Measurements from ENCODE around the gene ATP11C.
"Not testable (repeated sequence)": the region's sequence is repeated elsewhere in the genome, so short reads cannot be mapped to it uniquely, and the experiment has no call there.

The ATP11C gene

DNA sequence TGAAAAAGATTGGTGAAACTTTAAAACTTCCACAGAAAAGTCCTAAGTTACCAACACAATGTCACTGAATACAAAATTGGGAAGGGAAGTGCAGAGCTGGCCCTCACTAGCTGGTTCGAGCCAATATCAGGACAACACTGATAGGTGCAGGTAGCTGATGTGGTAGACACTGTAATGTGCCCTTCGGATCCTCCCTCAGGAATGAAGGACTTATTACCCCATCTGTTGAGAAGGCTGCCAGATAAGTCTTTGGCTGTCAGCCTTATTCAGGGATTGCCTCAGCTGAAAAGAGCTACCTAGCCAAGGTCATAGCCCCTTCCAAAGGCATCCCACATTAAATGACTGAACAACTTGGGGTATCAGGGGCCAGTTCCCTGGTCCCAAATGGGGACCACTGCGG, 230.2 kb downstream of the ATP11C start:
- no peak for DNase-seq

- no peak for DNase-seq
Measured at GRCh38 chrX:139692908-139693307, 239.9 kb downstream of the ATP11C start.

DNA sequence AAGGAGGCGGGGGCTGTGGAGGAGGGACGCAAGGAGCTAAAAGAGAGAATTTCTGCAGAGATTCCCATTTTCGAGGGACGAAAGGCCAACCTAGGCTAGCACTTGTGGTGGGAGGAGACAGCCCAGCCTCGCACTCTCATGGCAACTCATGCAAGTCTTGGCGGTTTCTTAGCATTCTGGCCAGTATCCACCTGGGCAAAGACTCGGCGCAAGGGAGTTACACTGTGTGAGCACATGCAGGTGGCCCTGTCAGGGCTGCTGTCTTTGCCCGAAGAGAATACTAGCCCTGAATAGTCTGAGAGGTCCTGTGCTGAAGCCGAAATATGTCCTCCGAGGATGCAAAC, 240.4 kb downstream of the ATP11C start:
- DNase-seq: no peak

DNA sequence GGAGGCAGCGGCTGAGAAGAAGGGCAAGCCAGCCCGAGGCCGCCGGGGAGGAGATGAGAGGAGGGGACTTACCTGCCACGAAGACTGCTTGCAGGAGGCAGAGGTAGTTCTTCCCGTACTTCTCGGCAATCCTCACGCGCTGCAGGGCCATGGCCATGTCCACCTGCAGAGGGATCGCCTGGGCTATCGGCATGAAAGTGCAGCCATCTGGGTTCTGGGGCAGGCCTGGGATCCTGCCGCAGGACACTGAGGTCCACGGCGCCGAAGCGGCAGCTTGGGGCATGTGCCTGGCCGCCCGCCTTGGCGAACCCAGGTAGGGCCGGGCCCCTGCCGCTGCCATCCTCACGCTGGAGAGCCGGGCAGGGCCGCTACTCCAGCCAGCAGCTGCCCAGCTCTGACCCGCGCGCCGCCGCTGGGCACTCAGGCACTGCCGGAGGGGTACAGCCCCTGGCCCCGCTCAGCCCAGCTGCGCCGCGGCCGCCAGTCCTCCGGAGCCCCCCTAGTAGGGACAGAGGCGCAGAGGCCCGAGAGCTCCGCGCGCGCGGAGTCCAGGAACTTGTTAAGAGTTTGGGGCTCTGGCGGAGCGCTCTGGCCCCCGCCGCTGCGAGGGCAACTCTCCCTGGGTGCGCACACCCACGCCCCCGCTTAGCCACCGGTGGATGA, 240.9 kb downstream of the ATP11C start:
- DNase-seq: peak; percentile 59

GRCh38 chrX:139691493-139691842, 241.4 kb downstream of the ATP11C start:
- peak; percentile 62 for DNase-seq

DNA sequence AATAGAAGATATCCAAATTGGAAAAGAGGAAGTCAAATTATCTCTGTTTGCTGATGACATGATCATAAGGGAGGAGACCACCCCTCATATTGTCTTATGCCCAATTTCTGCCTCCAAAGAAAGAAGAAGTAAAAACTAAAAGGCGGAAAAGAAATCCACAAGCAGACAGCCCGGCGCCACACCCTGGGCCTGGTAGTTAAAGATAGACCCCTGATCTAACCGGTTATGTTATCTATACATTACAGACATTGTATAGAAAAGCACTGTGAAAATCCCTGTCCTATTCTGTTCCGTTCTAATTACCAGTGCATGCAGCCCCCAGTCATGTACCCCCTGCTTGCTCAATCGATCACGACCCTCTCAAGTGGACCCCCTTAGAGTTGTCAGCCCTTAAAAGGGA, 247.7 kb downstream of the ATP11C start:
- DNase-seq: not testable (repeated sequence)

DNA sequence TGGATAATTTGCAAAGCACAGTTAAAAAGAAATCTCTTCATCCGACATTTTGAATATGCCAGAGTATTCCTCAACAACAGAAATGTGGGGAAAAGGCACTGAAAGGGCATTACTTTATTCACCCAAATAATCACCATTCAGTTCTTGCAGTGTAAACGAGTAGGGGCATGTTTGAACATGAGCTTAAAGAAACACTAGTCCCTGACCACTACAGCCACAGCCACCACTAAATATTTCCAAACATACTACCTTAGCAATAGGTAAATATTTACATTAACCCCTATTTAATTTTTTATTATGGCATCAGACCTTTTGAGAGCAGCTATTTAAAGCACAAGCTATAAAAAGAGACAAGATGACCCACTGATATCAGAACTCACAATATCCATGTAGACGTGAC, 252.5 kb downstream of the ATP11C start:
- no peak for DNase-seq
